GM12878 (cell line): Measurements from ENCODE around the gene KNSTRN. TPM values are rescaled to one million over a fixed set of nuclear protein-coding genes. Genes with fewer than 3 reads are reported as not detected.

Experiments used
- ATAC-seq: fragments of 200-7000 bp; cut with Tn5 transposase; 3 replicates; pipeline ENCODE4 v1.9.1; 2020; ENCODE audit warnings: mild to moderate bottlenecking, moderate library complexity
- BruUV-seq: library from RNA; stranded (reverse); fragments of 400-500 nt; replicated peaks from 2 replicates; lab custom pipeline; 2021; lab: Mats Ljungman, UMichigan
- CTCF ChIA-PET: fragments of 300-600 bp; sonication (Branson Sonifier 250); formaldehyde crosslinking; extraction: SDS; loops from one replicate; lab custom pipeline; 2021; ENCODE audit warnings: inconsistent platforms; lab: Yijun Ruan, JAX
- POLR2A ChIA-PET: fragments of 350-600 bp; formaldehyde crosslinking; extraction: SDS; loops from one replicate; lab custom pipeline; 2021; ENCODE audit warnings: inconsistent platforms; lab: Charles Lee
- RAD21 ChIA-PET: fragments of 300-600 bp; sonication (Branson Sonifier 250); formaldehyde crosslinking; loops from one replicate; lab custom pipeline; 2023; ENCODE audit warnings: antibody characterized with exemption; ENCODE audit not compliant: unreplicated experiment; lab: Charles Lee
- SMC1A ChIA-PET: fragments of 300-600 bp; sonication (Branson Sonifier 250); formaldehyde crosslinking; loops from one replicate; lab custom pipeline; 2023; ENCODE audit not compliant: unreplicated experiment, uncharacterized antibody; lab: Charles Lee
- DNase-seq: peaks from one replicate; pipeline ENCODE4 v3.0.0-alpha.2; 2011; ENCODE audit warnings: low read depth, low spot score
- FAIRE-seq: peaks from 3 replicates; lab custom pipeline; 2011; peaks lifted over from hg19 to GRCh38; lab: Jason Lieb, UNC
- H2AFZ ChIP-seq: 2 replicates; pipeline ENCODE4 v1.6.0; 2011; ENCODE audit warnings: low read depth, low read length, control low read depth; ENCODE audit not compliant: control insufficient read depth
- H3K27ac ChIP-seq: 2 replicates; pipeline ENCODE4 v1.5.1; 2011; ENCODE audit warnings: control low read depth; ENCODE audit not compliant: control insufficient read depth, insufficient read depth
- H3K27me3 ChIP-seq, 2 experiments: replicated peaks in 1 of 2; 2 replicates each; pipeline versions ENCODE4 v1.6.0 to v1.6.1; 2011; ENCODE audit warnings: low read length in 1 of 2; ENCODE audit not compliant: control insufficient read depth in 2 of 2, insufficient read depth in 2 of 2
- H3K36me3 ChIP-seq, 2 experiments: 2 replicates each; pipeline ENCODE4 v1.5.1; 2011; ENCODE audit warnings: low read length in 1 of 2; ENCODE audit not compliant: control insufficient read depth in 2 of 2, insufficient read depth in 2 of 2
- H3K4me1 ChIP-seq: 2 replicates; pipeline ENCODE4 v1.6.1; 2011; ENCODE audit warnings: mild to moderate bottlenecking, low read length, moderate library complexity, mixed read lengths; ENCODE audit not compliant: control insufficient read depth, insufficient read depth
- H3K4me2 ChIP-seq: 2 replicates; pipeline ENCODE4 v1.6.0; 2011; ENCODE audit warnings: control low read depth; ENCODE audit not compliant: control insufficient read depth, insufficient read depth
- H3K4me3 ChIP-seq: fragments of 200-600 bp; sonication (generic); 2 replicates; pipeline ENCODE4 v1.5.1; 2016
- H3K79me2 ChIP-seq: 2 replicates; pipeline ENCODE4 v1.6.0; 2011; ENCODE audit warnings: low read length; ENCODE audit not compliant: control insufficient read depth, insufficient read depth
- H3K9ac ChIP-seq: 2 replicates; pipeline ENCODE4 v1.8.0; 2011; ENCODE audit warnings: low read length, control low read depth, mixed read lengths; ENCODE audit not compliant: control insufficient read depth, insufficient read depth
- H3K9me3 ChIP-seq: replicated peaks from 3 replicates; pipeline ENCODE4 v1.5.1; 2011; ENCODE audit warnings: mild to moderate bottlenecking, low read length; ENCODE audit not compliant: control insufficient read depth, insufficient read depth
- H4K20me1 ChIP-seq: 2 replicates; pipeline ENCODE4 v1.6.0; 2011; ENCODE audit not compliant: control insufficient read depth, insufficient read depth
- CREB1 ChIP-seq: IDR thresholded peaks from 2 replicates; pipeline ENCODE4 v1.6.1; 2012; ENCODE audit warnings: low read depth, mild to moderate bottlenecking, inconsistent platforms
- EED ChIP-seq: sonication (generic); IDR thresholded peaks from 2 replicates; pipeline ENCODE4 v1.6.1; 2016; ENCODE audit warnings: antibody characterized with exemption, low read depth
- FOXM1 ChIP-seq: IDR thresholded peaks from 2 replicates; pipeline ENCODE4 v1.6.1; 2012; ENCODE audit warnings: low read depth, mild to moderate bottlenecking, inconsistent platforms, low read length, moderate library complexity
- IRF4 ChIP-seq: IDR thresholded peaks from 2 replicates; pipeline ENCODE4 v1.6.1; 2011; ENCODE audit warnings: low read depth, low read length
- NR2C2 ChIP-seq: IDR thresholded peaks from 2 replicates; pipeline ENCODE4 v1.6.1; 2011; ENCODE audit warnings: borderline replicate concordance, low read depth; ENCODE audit not compliant: control insufficient read depth, insufficient read length
- NRF1 ChIP-seq: conservative IDR thresholded peaks from 2 replicates; pipeline ENCODE4 v1.6.1; 2011; ENCODE audit warnings: mild to moderate bottlenecking, low read depth, low read length, improper control_type of control experiment
- POLR2A ChIP-seq: IDR thresholded peaks from 2 replicates; pipeline ENCODE4 v1.6.1; 2011; ENCODE audit warnings: low read depth, mild to moderate bottlenecking, low read length
- SKIL ChIP-seq: fragments of 450-650 bp; IDR thresholded peaks from 2 replicates; pipeline ENCODE4 v1.6.1; 2017; ENCODE audit warnings: mild to moderate bottlenecking, low read depth, inconsistent platforms; ENCODE audit not compliant: poor library complexity, severe bottlenecking
- SMAD1 ChIP-seq: fragments of 450-650 bp; IDR thresholded peaks from 2 replicates; pipeline ENCODE4 v1.6.1; 2018; ENCODE audit warnings: mild to moderate bottlenecking, low read depth; ENCODE audit not compliant: partially characterized antibody
- TBL1XR1 ChIP-seq: IDR thresholded peaks from 2 replicates; pipeline ENCODE4 v1.6.1; 2012; ENCODE audit warnings: low read depth, low read length, improper control_type of control experiment
- ZNF274 ChIP-seq: IDR thresholded peaks from one replicate; pipeline ENCODE4 v1.8.0; 2011; ENCODE audit not compliant: insufficient read length, insufficient read depth
- ZNF687 ChIP-seq: fragments of 450-650 bp; IDR thresholded peaks from 2 replicates; pipeline ENCODE4 v1.6.1; 2017; ENCODE audit warnings: mild to moderate bottlenecking, moderate library complexity
- ZZZ3 ChIP-seq: IDR thresholded peaks from 2 replicates; pipeline ENCODE4 v1.6.1; 2011; ENCODE audit warnings: low read depth; ENCODE audit not compliant: control insufficient read depth, insufficient read length
- WGBS: methylation state at CpG from one replicate; pipeline ENCODE4 v1.1.6; 2016; ENCODE audit warnings: low lambda C conversion rate; ENCODE audit not compliant: insufficient replicate concordance, insufficient coverage; ENCODE audit errors: missing lambda C conversion rate; 5-methylcytosine and 5-hydroxymethylcytosine counted together
- in situ Hi-C: fragments of 300-500 bp; cut with MboI; formaldehyde crosslinking; loops from 9 replicates; pipeline ENCODE4 v1.14.3; 2018; ENCODE audit warnings: mixed read lengths
- intact Hi-C: fragments of 100-400 bp; cut with micrococcal nuclease; formaldehyde crosslinking; loops from one replicate; pipeline ENCODE4 v1.14.2; 2022; ENCODE audit not compliant: unreplicated experiment
- polyA plus RNA-seq, 11 experiments: library from polyadenylated mRNA; depleted of rRNA in 4 of 11; unstranded in 6 of 11; stranded (reverse) in 5 of 11; fragments of >200 nt; fragmentation: Nextera tagmentation in 4 of 11; fragmentation: Illumina TruSeq in 1 of 11; extraction: Ambion mirVana in 4 of 11; extraction: Trizol in 1 of 11; gene quantifications; 1 replicate in 1 of 11; 2 replicates in 10 of 11; pipeline versions ENCODE4 v1.2.1 to v1.2.3, GENCODE V29; 2011 to 2016; ENCODE audit warnings: inconsistent platforms in 2 of 11, missing spikeins in 2 of 11, low read depth in 1 of 11
- total RNA-seq, 4 experiments: library from RNA; depleted of rRNA in 3 of 4; stranded (reverse); fragments of >200 nt in 3 of 4; fragmentation: Illumina TruSeq in 1 of 4; extraction: Trizol in 1 of 4; gene quantifications; 2 replicates each; pipeline versions ENCODE4 v1.2.1 to v1.2.3, GENCODE V29; 2013 to 2021

Gene KNSTRN
- total and polyA plus RNA-seq, 10 of the 15 experiments (the other 5 are each of a cell fraction or from before 2014, with no cell fraction given), result 30.3 to 72.1 (median 47.1) TPM

- FAIRE-seq, result no peak
- BruUV-seq, result no TSS peak
- SMC1A ChIA-PET, result no interaction called here
- RAD21 ChIA-PET, result no interaction called here
- no peak for TF ChIP-seq CREB1
- TF ChIP-seq ZNF274, result no peak
- TF ChIP-seq, all 136 proteins: peak for 0
- Histone ChIP-seq H3K27ac (no peak overlapping the region), H3K4me2 (no peak overlapping the region), H3K36me3 (peaks cover 28 to 30% of the 10 kb centered on the region in 2 experiments), H3K9ac (no peak overlapping the region), H3K4me3 (no peak overlapping the region), H3K27me3 (no peaks in the 10 kb centered on the region), H2AFZ (no peak overlapping the region), H3K9me3 (no peaks in the 10 kb centered on the region), H3K79me2 (no peaks in the 10 kb centered on the region), H3K4me1 (peaks cover 16% of the 10 kb centered on the region), H4K20me1 (no peaks in the 10 kb centered on the region)
- 85% methylated on average over 9 of the region's 9 CpGs for WGBS
- CTCF ChIA-PET, result interaction anchor here (1.2 kb wide), 1 partner anchor 8 kb away, joined by 4 read pairs; no protein-coding TSS in a partner anchor
- no peak for DNase-seq
- intact Hi-C loops (no loop called here), in situ Hi-C loops (no loop called here)
- ATAC-seq, result no peak
- POLR2A ChIA-PET, result no interaction called here
These were observed 30.5 kb downstream of the KNSTRN start for GRCh38 chr15:40413036-40413435.

- Histone ChIP-seq H3K27me3 (no peaks in the 10 kb centered on the region), H3K4me1 (no peaks in the 10 kb centered on the region), H3K4me2 (no peak overlapping the region), H2AFZ (no peak overlapping the region), H3K4me3 (no peak overlapping the region), H3K79me2 (no peaks in the 10 kb centered on the region), H3K36me3 (peaks cover 28 to 35% of the 10 kb centered on the region in 2 experiments), H3K27ac (no peak overlapping the region), H3K9ac (no peak overlapping the region), H4K20me1 (no peaks in the 10 kb centered on the region), H3K9me3 (no peaks in the 10 kb centered on the region)
- POLR2A ChIA-PET, result no interaction called here
- ATAC-seq, result no peak
- 98% methylated on average over 7 of the region's 7 CpGs for WGBS
- DNase-seq, result no peak
- SMC1A ChIA-PET, result no interaction called here
- intact Hi-C loops, result no loop called here
- RAD21 ChIA-PET, result no interaction called here
- in situ Hi-C loops, result no loop called here
- FAIRE-seq, result no peak
- no TSS peak for BruUV-seq
- CTCF ChIA-PET, result interaction anchor here (0.9 kb wide), 1 partner anchor 70 kb away, joined by 3 read pairs; no protein-coding TSS in a partner anchor
- TF ChIP-seq EED (no peak), TBL1XR1 (no peak), POLR2A (no peak), ZNF274 (no peak), SKIL (no peak), FOXM1 (no peak), NR2C2 (no peak), SMAD1 (no peak), IRF4 (no peak), NRF1 (no peak), ZNF687 (no peak), ZZZ3 (no peak)
These were observed 32.3 kb downstream of the KNSTRN start for GRCh38 chr15:40414816-40415215.
